Neural crest cell (in vitro differentiated cells): ENCODE data around the gene CXorf49B. TPM values are rescaled to one million over a fixed set of nuclear protein-coding genes. Genes with fewer than 3 reads are reported as not detected.
"Not testable (repeated sequence)": the region's sequence is repeated elsewhere in the genome, so short reads cannot be mapped to it uniquely, and the experiment has no call there.

Source experiments
- DNase-seq: peaks from one replicate; pipeline ENCODE4 v3.0.0; 2021; ENCODE audit warnings: low read depth, mixed read lengths, low spot score
- H3K27ac Mint-ChIP-seq: one replicate; pipeline ENCODE4 v1.8.0; 2021; ENCODE audit warnings: mild to moderate bottlenecking, mixed read lengths; ENCODE audit not compliant: unreplicated experiment
- H3K27me3 Mint-ChIP-seq: 2 replicates; pipeline ENCODE4 v1.8.0; 2021; ENCODE audit warnings: low read depth, mild to moderate bottlenecking, mixed read lengths
- H3K36me3 Mint-ChIP-seq: 2 replicates; pipeline ENCODE4 v1.8.0; 2021; ENCODE audit warnings: low read depth, mild to moderate bottlenecking, mixed read lengths
- H3K4me1 Mint-ChIP-seq: 2 replicates; pipeline ENCODE4 v1.8.0; 2021; ENCODE audit warnings: mixed read lengths
- H3K4me3 Mint-ChIP-seq: one replicate; pipeline ENCODE4 v1.8.0; 2021; ENCODE audit warnings: mild to moderate bottlenecking, mixed read lengths
- H3K9me3 Mint-ChIP-seq: 2 replicates; pipeline ENCODE4 v1.8.0; 2021; ENCODE audit warnings: mixed read lengths
- total RNA-seq: library from RNA; stranded (reverse); gene quantifications from 2 replicates; pipeline ENCODE4 v1.2.1, GENCODE V29; 2021
- TF ChIP-seq, protein P1 (sequence below): fragments of 200-600 bp; sonication (generic); conservative IDR thresholded peaks from 2 replicates; pipeline ENCODE4 v1.5.0; 2021; ENCODE audit warnings: antibody characterized with exemption, mild to moderate bottlenecking

The CXorf49B gene
- total RNA-seq, 1 donor from 2014 or later, result not detected

GRCh38 chrX:71783569-71784347, 20.6 kb downstream of the CXorf49B start:
- H3K4me3 Mint-ChIP-seq, H3K9me3 Mint-ChIP-seq, H3K27me3 Mint-ChIP-seq, H3K4me1 Mint-ChIP-seq, H3K36me3 Mint-ChIP-seq, H3K27ac Mint-ChIP-seq, DNase-seq: not testable (repeated sequence)

DNA sequence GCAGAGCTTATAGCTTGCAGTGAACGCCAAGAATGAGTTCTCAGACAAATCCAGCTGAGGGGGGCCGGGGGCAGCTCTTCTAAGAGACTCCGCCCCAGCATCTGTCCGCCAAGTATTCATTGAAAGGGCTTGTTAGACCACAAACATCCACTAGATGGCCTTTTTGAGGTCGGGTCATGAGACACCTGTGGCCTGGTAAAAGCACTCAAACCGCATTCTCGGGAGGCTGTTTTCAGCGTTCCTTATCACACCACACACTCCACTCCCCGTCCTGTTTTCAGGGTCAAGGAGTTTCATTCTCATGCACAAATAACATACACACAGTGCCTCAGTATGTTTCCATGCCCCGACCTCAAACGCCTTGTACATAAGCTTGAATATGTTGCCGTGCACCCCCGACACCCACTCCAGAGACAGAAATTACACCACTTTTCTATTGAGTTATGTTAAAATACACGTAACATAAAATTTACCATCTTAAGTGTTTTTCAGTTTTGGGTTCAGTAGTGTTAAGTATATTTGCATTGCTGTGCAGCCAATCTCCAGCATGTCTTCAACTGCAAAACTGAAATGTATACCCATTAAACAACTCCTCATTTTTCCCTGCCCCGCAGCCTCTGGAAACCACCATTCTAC, 21.3 kb downstream of the CXorf49B start:
- H3K4me3 Mint-ChIP-seq, H3K9me3 Mint-ChIP-seq, DNase-seq, H3K27me3 Mint-ChIP-seq, H3K4me1 Mint-ChIP-seq, H3K27ac Mint-ChIP-seq, H3K36me3 Mint-ChIP-seq: not testable (repeated sequence)

DNA sequence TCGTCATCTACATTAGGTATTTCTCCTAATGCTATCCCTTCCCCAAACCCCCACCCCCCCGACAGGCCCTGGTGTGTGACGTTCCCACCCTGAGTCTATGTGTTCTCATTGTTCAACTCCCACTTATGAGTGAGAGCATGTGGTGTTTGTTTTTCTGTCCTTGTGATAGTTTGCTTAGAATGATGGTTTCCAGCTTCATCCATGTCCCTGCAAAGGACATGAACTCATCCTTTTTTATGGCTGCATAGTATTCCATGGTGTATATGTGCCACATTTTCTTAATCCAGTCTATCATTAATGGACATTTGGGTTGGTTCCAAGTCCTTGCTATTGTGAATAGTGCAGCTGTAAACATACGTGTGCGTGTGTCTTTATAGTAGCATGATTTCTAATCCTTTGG, 43.3 kb downstream of the CXorf49B start:
- H3K9me3 Mint-ChIP-seq, DNase-seq, H3K36me3 Mint-ChIP-seq, H3K4me1 Mint-ChIP-seq, H3K4me3 Mint-ChIP-seq, H3K27me3 Mint-ChIP-seq, H3K27ac Mint-ChIP-seq: not testable (repeated sequence)

- H3K27ac Mint-ChIP-seq, result no peak overlapping the region
- peaks cover 13% of the 10 kb centered on the region for H3K9me3 Mint-ChIP-seq
- no peaks in the 10 kb centered on the region for H3K36me3 Mint-ChIP-seq
- H3K27me3 Mint-ChIP-seq, result no peaks in the 10 kb centered on the region
- DNase-seq, result no peak
- no peak overlapping the region for H3K4me3 Mint-ChIP-seq
- no peaks in the 10 kb centered on the region for H3K4me1 Mint-ChIP-seq
- TF ChIP-seq, protein P1, sequence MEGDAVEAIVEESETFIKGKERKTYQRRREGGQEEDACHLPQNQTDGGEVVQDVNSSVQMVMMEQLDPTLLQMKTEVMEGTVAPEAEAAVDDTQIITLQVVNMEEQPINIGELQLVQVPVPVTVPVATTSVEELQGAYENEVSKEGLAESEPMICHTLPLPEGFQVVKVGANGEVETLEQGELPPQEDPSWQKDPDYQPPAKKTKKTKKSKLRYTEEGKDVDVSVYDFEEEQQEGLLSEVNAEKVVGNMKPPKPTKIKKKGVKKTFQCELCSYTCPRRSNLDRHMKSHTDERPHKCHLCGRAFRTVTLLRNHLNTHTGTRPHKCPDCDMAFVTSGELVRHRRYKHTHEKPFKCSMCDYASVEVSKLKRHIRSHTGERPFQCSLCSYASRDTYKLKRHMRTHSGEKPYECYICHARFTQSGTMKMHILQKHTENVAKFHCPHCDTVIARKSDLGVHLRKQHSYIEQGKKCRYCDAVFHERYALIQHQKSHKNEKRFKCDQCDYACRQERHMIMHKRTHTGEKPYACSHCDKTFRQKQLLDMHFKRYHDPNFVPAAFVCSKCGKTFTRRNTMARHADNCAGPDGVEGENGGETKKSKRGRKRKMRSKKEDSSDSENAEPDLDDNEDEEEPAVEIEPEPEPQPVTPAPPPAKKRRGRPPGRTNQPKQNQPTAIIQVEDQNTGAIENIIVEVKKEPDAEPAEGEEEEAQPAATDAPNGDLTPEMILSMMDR, result no peak
These were observed 46.7 kb downstream of the CXorf49B start for GRCh38 chrX:71809886-71810285.

DNA sequence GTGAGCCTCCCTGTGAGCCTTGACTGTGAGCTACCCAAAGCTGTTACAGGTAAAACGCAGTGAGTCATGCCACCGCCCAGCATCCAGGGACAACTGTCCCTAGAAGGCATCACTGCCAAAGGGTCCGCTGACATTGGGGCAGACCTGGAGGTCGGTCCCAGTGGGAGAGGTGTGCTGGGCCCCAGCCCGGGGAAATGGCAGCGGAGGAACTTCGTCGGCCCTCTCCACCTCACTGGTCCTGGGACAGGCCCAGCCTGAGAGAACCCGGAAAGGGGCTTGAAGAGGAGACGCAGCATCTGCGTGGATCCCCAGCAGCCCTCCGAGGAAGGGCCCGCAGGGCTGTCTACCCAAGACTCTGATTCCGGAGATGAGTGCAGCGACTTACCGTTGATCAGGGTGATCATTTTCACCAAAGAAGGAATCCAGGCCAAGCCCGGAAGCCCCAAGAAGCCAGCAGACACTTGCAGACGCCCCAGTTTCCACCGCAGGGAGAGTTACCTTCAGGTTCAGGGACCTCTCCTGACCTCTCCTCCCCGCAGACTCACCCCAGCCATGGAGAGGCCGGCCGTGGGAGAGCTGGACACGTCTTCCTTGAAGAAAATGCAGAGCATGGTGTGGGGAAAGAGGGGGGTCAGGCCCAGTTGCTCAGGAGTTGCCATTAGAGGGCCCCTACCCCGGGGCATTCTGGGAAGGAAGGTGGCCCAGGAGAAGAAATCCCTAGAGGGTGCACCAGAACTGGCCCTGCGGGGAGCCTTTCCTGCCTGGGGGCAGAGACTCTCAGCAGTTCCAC, 51.2 kb downstream of the CXorf49B start:
- Mint-ChIP-seq H3K4me1 (no peaks in the 10 kb centered on the region), H3K36me3 (no peaks in the 10 kb centered on the region), H3K9me3 (peaks cover 6% of the 10 kb centered on the region), H3K27ac (no peak overlapping the region), H3K27me3 (peaks cover under 1% of the 10 kb centered on the region), H3K4me3 (no peak overlapping the region)
- TF ChIP-seq, protein P1, result no peak
- no peak for DNase-seq

DNA sequence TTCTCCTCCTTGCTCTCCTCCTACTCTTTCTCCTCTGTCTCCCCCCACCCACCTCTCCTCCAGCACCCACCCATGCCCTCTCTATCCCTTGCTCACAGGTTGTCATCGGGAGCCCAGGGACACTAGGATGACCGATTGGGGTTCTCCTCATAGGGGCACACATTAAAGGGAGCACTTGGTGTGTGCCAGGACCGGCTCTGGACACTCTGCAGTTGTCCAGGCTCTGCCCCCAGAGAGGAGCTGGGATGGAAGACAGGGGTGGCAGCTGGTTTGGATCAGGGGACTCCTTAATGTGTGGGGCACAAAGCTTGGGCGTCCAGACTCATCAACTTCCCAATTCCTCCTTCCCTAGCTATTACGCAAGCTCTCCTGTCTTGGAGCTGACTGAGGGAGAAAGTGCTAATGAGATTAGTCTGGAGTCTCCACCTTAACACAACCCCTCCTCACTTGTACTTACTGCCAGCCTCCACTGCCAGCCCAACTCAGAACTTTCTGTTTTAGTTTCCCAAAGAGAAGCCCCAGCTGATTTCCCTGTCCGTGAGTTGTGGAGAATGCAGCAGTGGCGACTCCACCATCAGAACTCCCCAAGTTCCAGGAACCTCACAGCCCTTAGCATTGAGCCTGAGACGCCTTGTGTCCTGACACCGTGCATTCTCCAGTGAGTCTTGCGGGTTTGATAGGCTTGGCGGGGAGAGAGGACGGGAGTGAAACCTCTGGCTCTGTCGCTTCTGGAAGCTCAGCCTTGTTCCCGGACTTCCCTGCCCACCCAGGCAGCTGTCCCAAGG, 52.2 kb downstream of the CXorf49B start:
- H3K27ac Mint-ChIP-seq, result peak overlapping the region; percentile 62
- TF ChIP-seq, protein P1, result no peak
- no peak overlapping the region for H3K4me3 Mint-ChIP-seq
- DNase-seq, result no peak
- H3K36me3 Mint-ChIP-seq, result no peaks in the 10 kb centered on the region
- H3K4me1 Mint-ChIP-seq, result no peaks in the 10 kb centered on the region
- H3K9me3 Mint-ChIP-seq, result peaks cover 6% of the 10 kb centered on the region
- peaks cover 3% of the 10 kb centered on the region for H3K27me3 Mint-ChIP-seq
